Keratinocyte (primary cell): ENCODE data around the gene LIPT2.

Experiments used
- CTCF ChIP-seq, 3 experiments: IDR thresholded peaks in 1 of 3; conservative IDR thresholded peaks in 1 of 3; optimal IDR thresholded peaks in 1 of 3; 2 replicates in 2 of 3; 3 replicates in 1 of 3; pipeline versions ENCODE3 to v1.5.1; 2011; ENCODE audit warnings: low read length in 3 of 3, mild to moderate bottlenecking in 3 of 3, moderate library complexity in 2 of 3, control low read depth in 1 of 3, inconsistent platforms in 1 of 3; ENCODE audit not compliant: insufficient read depth in 2 of 3; ENCODE audit errors: extremely low read depth in 1 of 3
- EZH2 ChIP-seq: IDR thresholded peaks from one replicate; pipeline ENCODE4 v1.6.1; 2012; ENCODE audit warnings: inconsistent platforms, mild to moderate bottlenecking, low read length, moderate library complexity

- no peak for TF ChIP-seq EZH2
- TF ChIP-seq CTCF (optimal IDR thresholded peaks at IDR 0.05 in 1 of 3, IDR thresholded peaks at IDR 0.05 in 1 of 3, conservative IDR thresholded peaks at IDR 0.05 in 1 of 3; ENCODE audit: extremely low read depth in 1 of 3, insufficient read depth in 2 of 3, low read length in 3 of 3), result no peak
These were observed 10.7 kb upstream of the LIPT2 start for GRCh38 chr11:74504100-74504691.
